Measurements from ENCODE around the gene ARMC6. TPM values are rescaled to one million over a fixed set of nuclear protein-coding genes. Genes with fewer than 3 reads are reported as not detected.

The ARMC6 gene
- total RNA-seq, 4 donors from 2014 or later: 15.9 to 24.0 (median 19.2) TPM

DNA sequence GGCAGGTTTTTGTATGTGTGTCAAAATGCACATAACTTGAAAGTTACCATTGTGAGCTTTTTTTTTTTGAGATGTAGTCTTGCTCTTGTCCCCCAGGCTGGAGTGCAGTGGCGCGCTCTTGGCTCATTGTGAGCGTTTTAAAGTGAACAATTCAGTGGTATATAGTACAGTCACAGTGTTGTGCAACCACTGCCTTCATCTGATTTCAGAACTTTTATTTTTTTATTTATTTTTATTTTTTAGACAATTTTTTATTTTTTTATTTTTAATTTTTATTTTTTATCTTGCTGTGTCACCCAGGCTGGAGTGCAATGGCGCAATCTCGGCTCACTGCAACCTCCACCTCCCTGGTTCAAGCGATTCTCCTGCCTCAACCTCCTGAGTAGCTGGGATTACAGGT lies 45.4 kb downstream of the ARMC6 start:
- 96 to 100% methylated on average over 2 to 6 of the region's 6 CpGs for WGBS, 2 donors (ENCODE audit: low coverage in 1 of 2)
- TF ChIP-seq EP300 (IDR thresholded peaks at IDR 0.05) (no peak), POLR2AphosphoS5 (IDR thresholded peaks at IDR 0.05) (no peak), POLR2A (IDR thresholded peaks at IDR 0.05) (no peak)
- TF ChIP-seq, protein P1, sequence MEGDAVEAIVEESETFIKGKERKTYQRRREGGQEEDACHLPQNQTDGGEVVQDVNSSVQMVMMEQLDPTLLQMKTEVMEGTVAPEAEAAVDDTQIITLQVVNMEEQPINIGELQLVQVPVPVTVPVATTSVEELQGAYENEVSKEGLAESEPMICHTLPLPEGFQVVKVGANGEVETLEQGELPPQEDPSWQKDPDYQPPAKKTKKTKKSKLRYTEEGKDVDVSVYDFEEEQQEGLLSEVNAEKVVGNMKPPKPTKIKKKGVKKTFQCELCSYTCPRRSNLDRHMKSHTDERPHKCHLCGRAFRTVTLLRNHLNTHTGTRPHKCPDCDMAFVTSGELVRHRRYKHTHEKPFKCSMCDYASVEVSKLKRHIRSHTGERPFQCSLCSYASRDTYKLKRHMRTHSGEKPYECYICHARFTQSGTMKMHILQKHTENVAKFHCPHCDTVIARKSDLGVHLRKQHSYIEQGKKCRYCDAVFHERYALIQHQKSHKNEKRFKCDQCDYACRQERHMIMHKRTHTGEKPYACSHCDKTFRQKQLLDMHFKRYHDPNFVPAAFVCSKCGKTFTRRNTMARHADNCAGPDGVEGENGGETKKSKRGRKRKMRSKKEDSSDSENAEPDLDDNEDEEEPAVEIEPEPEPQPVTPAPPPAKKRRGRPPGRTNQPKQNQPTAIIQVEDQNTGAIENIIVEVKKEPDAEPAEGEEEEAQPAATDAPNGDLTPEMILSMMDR (IDR thresholded peaks at IDR 0.05): no peak

DNA sequence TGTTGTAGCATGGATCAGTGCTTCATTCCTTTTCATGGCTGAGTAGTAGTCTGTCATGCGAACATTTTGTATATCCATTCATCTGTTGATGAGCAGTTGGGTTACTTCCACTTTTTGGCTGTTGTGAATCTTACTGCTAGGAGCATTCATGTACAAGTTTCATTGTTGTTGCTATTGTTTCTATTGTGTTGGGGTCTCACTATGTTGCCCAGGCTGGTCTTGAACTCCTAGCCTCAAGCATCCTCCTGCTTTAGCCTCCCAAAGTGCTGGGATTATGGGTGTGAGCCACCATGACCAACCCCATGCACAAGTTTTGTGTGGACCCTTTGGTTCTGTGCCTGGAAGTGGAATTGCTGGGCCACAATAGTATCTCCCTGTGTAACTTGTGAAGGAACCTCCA lies 46.2 kb downstream of the ARMC6 start:
- 100% methylated on average over 1 of the region's 1 CpG for WGBS, 2 donors (ENCODE audit: low coverage in 1 of 2)
- H3K9me3 ChIP-seq: no peaks in the 10 kb centered on the region
- no peak overlapping the region for H3K4me3 ChIP-seq
- ATAC-seq: no peak
- no peaks in the 10 kb centered on the region for H3K4me1 ChIP-seq
- peaks cover 0 to 39% of the 10 kb centered on the region in 2 donors for H3K36me3 ChIP-seq
- no peak overlapping the region for H3K27ac ChIP-seq
- H3K27me3 ChIP-seq: no peaks in the 10 kb centered on the region
- TF ChIP-seq, protein P1 (IDR thresholded peaks at IDR 0.05): no peak
- TF ChIP-seq POLR2AphosphoS5 (IDR thresholded peaks at IDR 0.05) (no peak), POLR2A (IDR thresholded peaks at IDR 0.05) (no peak), EP300 (IDR thresholded peaks at IDR 0.05) (no peak)

More for the DNA sequence above, 45.4 kb downstream of the ARMC6 start:
- H3K4me1 ChIP-seq: no peaks in the 10 kb centered on the region
- peaks cover 0 to 39% of the 10 kb centered on the region in 2 donors for H3K36me3 ChIP-seq
- no peaks in the 10 kb centered on the region for H3K27me3 ChIP-seq
- no peak overlapping the region for H3K27ac ChIP-seq
- no peak for ATAC-seq
- H3K9me3 ChIP-seq: no peaks in the 10 kb centered on the region
- H3K4me3 ChIP-seq: no peak overlapping the region

DNA sequence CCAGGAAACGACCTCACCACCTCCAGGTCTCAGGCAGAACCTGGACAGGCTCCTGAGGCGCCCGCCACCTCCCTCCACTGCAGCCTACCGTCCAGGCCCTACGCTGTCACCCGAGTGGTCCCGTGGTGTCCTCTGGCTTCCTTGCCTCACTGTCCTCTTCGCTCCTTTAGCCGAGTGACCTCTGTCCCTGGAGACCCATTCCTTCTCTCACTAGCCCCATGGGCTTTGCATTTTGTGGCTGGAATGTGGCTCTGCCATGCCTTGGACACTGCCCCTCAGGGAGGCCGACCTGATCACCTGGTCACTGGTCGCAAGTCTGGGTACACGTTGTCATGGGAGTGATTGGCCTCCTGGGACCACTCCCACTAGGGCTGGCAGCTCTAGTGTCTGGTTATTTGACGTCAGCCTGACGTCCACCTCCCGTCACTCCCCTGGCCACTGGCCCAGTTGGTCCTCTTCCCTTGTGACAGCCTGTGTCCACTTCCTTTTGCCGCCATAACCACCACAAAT lies 48.3 kb downstream of the ARMC6 start:
- Histone ChIP-seq H3K9me3 (no peaks in the 10 kb centered on the region), H3K27me3 (no peaks in the 10 kb centered on the region), H3K36me3 (peaks cover 0 to 33% of the 10 kb centered on the region in 2 donors), H3K4me1 (no peaks in the 10 kb centered on the region), H3K27ac (no peak overlapping the region), H3K4me3 (no peak overlapping the region)
- WGBS, 2 donors (ENCODE audit: low coverage in 1 of 2): 50 to 66% methylated on average over 8 to 14 of the region's 16 CpGs
- TF ChIP-seq, protein P1 (IDR thresholded peaks at IDR 0.05): no peak
- no peak for TF ChIP-seq EP300 (IDR thresholded peaks at IDR 0.05)
- TF ChIP-seq POLR2A (IDR thresholded peaks at IDR 0.05): no peak
- no peak for TF ChIP-seq POLR2AphosphoS5 (IDR thresholded peaks at IDR 0.05)
- no peak for ATAC-seq

DNA sequence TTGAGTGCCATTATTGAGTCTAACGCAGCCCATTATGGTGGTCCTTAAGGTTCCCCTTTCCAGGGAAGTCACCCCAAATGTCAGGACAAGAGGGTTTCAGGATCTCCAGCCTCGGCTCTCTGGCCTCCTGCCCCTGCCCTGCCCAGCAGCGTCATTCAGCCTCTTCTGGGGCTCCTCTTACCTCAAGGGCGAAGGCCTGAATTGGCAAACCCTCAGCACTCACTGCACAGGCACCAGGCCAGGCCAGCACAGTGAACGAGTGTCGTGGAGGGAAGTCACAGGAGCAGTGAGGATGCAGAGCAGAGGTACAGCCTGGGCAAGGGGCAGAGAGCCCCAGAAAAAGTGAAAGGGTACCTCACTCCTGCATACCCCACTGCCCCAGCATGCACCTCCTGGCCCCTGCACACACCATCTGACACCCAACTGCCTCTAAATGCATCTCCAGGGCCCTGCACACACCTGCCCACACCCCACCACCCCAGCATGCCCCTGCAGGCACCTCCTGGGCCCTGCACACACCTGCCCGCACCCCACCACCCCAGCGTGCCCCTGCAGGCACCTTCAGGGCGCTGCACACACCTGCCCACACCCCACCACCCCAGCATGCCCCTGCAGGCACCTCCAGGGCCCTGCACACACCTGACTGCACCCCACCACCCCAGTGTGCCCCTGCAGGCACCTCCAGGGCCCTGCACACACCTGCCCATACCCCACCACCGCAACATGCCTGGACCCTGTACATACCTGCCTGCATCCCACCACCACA lies 50.2 kb downstream of the ARMC6 start:
- Histone ChIP-seq H3K27ac (no peak overlapping the region), H3K4me3 (no peak overlapping the region), H3K36me3 (peaks cover 0 to 31% of the 10 kb centered on the region in 2 donors), H3K27me3 (no peaks in the 10 kb centered on the region), H3K9me3 (no peaks in the 10 kb centered on the region), H3K4me1 (no peaks in the 10 kb centered on the region)
- ATAC-seq: no peak
- TF ChIP-seq, protein P1 (IDR thresholded peaks at IDR 0.05): no peak
- TF ChIP-seq POLR2AphosphoS5 (IDR thresholded peaks at IDR 0.05) (no peak), POLR2A (IDR thresholded peaks at IDR 0.05) (no peak), EP300 (IDR thresholded peaks at IDR 0.05) (no peak)
- WGBS, 2 donors (ENCODE audit: low coverage in 1 of 2): 100% methylated on average over 1 of the region's 10 CpGs; no CpG with 5 or more reads in 1 of the 2 donors

DNA sequence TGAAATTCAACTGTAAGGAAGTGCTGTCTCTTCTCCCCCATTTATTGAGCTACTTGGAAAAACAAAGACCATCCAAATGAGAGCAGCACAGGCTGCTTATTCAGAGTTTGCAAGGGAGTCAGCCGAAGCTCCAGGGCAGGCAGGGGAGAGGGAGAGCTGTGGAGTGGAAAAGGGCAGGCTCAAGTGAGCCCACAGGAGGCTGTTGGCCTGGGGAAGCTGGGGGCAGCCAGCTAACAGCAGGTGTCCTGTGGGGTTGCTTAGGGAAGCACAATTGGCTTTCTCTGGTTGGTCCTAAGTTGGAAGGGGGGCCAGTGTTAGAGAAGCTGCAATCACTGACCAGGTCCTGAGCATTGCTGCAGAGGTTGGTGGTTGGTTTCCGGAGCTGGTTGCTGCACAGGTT lies 54.3 kb downstream of the ARMC6 start:
- no peak for ATAC-seq
- 84 to 86% methylated on average over 2 of the region's 2 CpGs for WGBS, 2 donors (ENCODE audit: low coverage in 1 of 2)
- Histone ChIP-seq H3K27me3 (no peaks in the 10 kb centered on the region), H3K4me1 (no peaks in the 10 kb centered on the region), H3K36me3 (peaks cover 0 to 29% of the 10 kb centered on the region in 2 donors), H3K27ac (no peak overlapping the region), H3K9me3 (no peaks in the 10 kb centered on the region), H3K4me3 (no peak overlapping the region)
- TF ChIP-seq, protein P1 (IDR thresholded peaks at IDR 0.05): no peak
- no peak for TF ChIP-seq POLR2AphosphoS5 (IDR thresholded peaks at IDR 0.05)

All from gastroesophageal sphincter (tissue), 4 donors.